CD14-positive monocyte (primary cell): ENCODE results near the gene MDN1. TPM values are rescaled to one million over a fixed set of nuclear protein-coding genes. Genes with fewer than 3 reads are reported as not detected.

Source experiments
- DNase-seq, 3 donors: peaks; one replicate each; pipeline ENCODE4 v3.0.0-alpha.2; 2011 to 2022
- H2AFZ ChIP-seq: 2 replicates; pipeline ENCODE4 v1.6.0; 2012; ENCODE audit warnings: mild to moderate bottlenecking, low read depth, low read length, inconsistent platforms; ENCODE audit not compliant: insufficient read depth, poor library complexity, severe bottlenecking
- H3K27ac ChIP-seq, 2 donors: 1 replicate in 1 of 2; 2 replicates in 1 of 2; pipeline ENCODE4 v1.5.1; 2012 to 2013; ENCODE audit warnings: low read length in 2 of 2, control low read depth in 1 of 2, inconsistent platforms in 1 of 2, low read depth in 1 of 2, mild to moderate bottlenecking in 1 of 2
- H3K27me3 ChIP-seq, 2 donors: one replicate each; pipeline versions ENCODE4 v1.6.0 to v1.6.1; 2011 to 2013; ENCODE audit warnings: low read length in 2 of 2; ENCODE audit not compliant: control insufficient read depth in 2 of 2, insufficient read depth in 2 of 2
- H3K36me3 ChIP-seq, 2 donors: replicated peaks in 1 of 2; 1 replicate in 1 of 2; 2 replicates in 1 of 2; pipeline versions ENCODE4 v1.5.1 to v1.6.1; 2012 to 2013; ENCODE audit warnings: low read length in 2 of 2, control low read depth in 1 of 2, inconsistent platforms in 1 of 2, mild to moderate bottlenecking in 1 of 2; ENCODE audit not compliant: insufficient read depth in 2 of 2, control insufficient read depth in 1 of 2
- H3K4me1 ChIP-seq, 2 donors: 1 replicate in 1 of 2; 2 replicates in 1 of 2; pipeline versions ENCODE4 v1.5.1 to v1.6.1; 2012 to 2013; ENCODE audit warnings: low read length in 2 of 2, control low read depth in 1 of 2, inconsistent platforms in 1 of 2, mild to moderate bottlenecking in 1 of 2, moderate library complexity in 1 of 2; ENCODE audit not compliant: insufficient read depth in 2 of 2, control insufficient read depth in 1 of 2
- H3K4me2 ChIP-seq: replicated peaks from 2 replicates; pipeline ENCODE3; 2012; ENCODE audit warnings: low read length, moderate library complexity, mild to moderate bottlenecking; ENCODE audit not compliant: poor library complexity, severe bottlenecking; ENCODE audit errors: extremely low read depth
- H3K4me3 ChIP-seq, 3 experiments: fragments of 200-600 bp in 1 of 3; sonication (generic) in 1 of 3; replicated peaks in 1 of 3; 1 replicate in 2 of 3; 2 replicates in 1 of 3; pipeline ENCODE4 v1.5.1; 2011 to 2013; ENCODE audit warnings: low read length in 3 of 3, mild to moderate bottlenecking in 3 of 3, control low read depth in 2 of 3, low read depth in 2 of 3, inconsistent platforms in 1 of 3, moderate library complexity in 1 of 3
- H3K79me2 ChIP-seq: 2 replicates; pipeline ENCODE4 v1.6.0; 2012; ENCODE audit warnings: mild to moderate bottlenecking, control low read depth, inconsistent platforms, low read length, moderate library complexity; ENCODE audit not compliant: insufficient read depth
- H3K9ac ChIP-seq: 2 replicates; pipeline ENCODE4 v1.6.0; 2017; ENCODE audit warnings: low read length, mild to moderate bottlenecking; ENCODE audit not compliant: insufficient read depth, poor library complexity, severe bottlenecking
- H3K9me3 ChIP-seq, 2 donors: replicated peaks in 1 of 2; 1 replicate in 1 of 2; 2 replicates in 1 of 2; pipeline versions ENCODE4 v1.5.1 to v1.6.1; 2012 to 2013; ENCODE audit warnings: low read length in 2 of 2, control low read depth in 1 of 2; ENCODE audit not compliant: control insufficient read depth in 1 of 2, insufficient read depth in 1 of 2
- H4K20me1 ChIP-seq: 2 replicates; pipeline ENCODE4 v1.6.0; 2012; ENCODE audit warnings: mild to moderate bottlenecking, low read length, control low read depth, moderate library complexity; ENCODE audit not compliant: insufficient read depth
- H3K27ac Mint-ChIP-seq, 7 donors: one replicate each; pipeline ENCODE4 v1.8.0; 2020; ENCODE audit warnings: mild to moderate bottlenecking in 7 of 7, mixed read lengths in 7 of 7, moderate library complexity in 6 of 7, inconsistent platforms in 2 of 7
- H3K27me3 Mint-ChIP-seq, 3 donors: one replicate each; pipeline ENCODE4 v1.8.0; 2021 to 2022; ENCODE audit warnings: low read depth in 3 of 3, mild to moderate bottlenecking in 3 of 3, mixed read lengths in 3 of 3, moderate library complexity in 3 of 3, inconsistent platforms in 1 of 3
- H3K36me3 Mint-ChIP-seq, 2 donors: one replicate each; pipeline ENCODE4 v1.8.0; 2020; ENCODE audit warnings: mixed read lengths in 2 of 2, inconsistent platforms in 1 of 2, mild to moderate bottlenecking in 1 of 2
- H3K4me1 Mint-ChIP-seq: one replicate; pipeline ENCODE4 v1.8.0; 2020; ENCODE audit warnings: mild to moderate bottlenecking, mixed read lengths
- H3K4me3 Mint-ChIP-seq, 2 donors: one replicate each; pipeline ENCODE4 v1.8.0; 2020; ENCODE audit warnings: mild to moderate bottlenecking in 2 of 2, mixed read lengths in 2 of 2, moderate library complexity in 1 of 2
- H3K9me3 Mint-ChIP-seq, 7 donors: one replicate each; pipeline ENCODE4 v1.8.0; 2020 to 2022; ENCODE audit warnings: mixed read lengths in 7 of 7, mild to moderate bottlenecking in 6 of 7, moderate library complexity in 6 of 7, inconsistent platforms in 2 of 7
- WGBS: methylation state at CpG from one replicate; pipeline ENCODE4 v1.1.5; 2013; ENCODE audit warnings: missing lambda C conversion rate; ENCODE audit not compliant: insufficient coverage; 5-methylcytosine and 5-hydroxymethylcytosine counted together
- intact Hi-C, 2 donors: fragments of 100-400 bp; cut with micrococcal nuclease; formaldehyde crosslinking; loops; one replicate each; pipeline versions ENCODE4 v1.15.0 to v1.15.1; 2023
- polyA plus RNA-seq, 3 donors: library from polyadenylated mRNA; depleted of rRNA in 1 of 3; unstranded in 2 of 3; stranded (reverse) in 1 of 3; fragments of 300-500 nt in 2 of 3; fragments of >200 nt in 1 of 3; fragmentation: Illumina TruSeq in 2 of 3; gene quantifications; 1 replicate in 2 of 3; 2 replicates in 1 of 3; pipeline ENCODE4 v1.2.3, GENCODE V29; 2012 to 2021
- TF ChIP-seq, protein P1 (sequence below): fragments of 200-600 bp; IDR thresholded peaks from one replicate; pipeline ENCODE4 v1.8.0; 2022; ENCODE audit warnings: antibody characterized with exemption, mild to moderate bottlenecking

MDN1 gene
- polyA plus RNA-seq, 3 donors: 0.61 to 6.6 (median 1.8) TPM

DNA sequence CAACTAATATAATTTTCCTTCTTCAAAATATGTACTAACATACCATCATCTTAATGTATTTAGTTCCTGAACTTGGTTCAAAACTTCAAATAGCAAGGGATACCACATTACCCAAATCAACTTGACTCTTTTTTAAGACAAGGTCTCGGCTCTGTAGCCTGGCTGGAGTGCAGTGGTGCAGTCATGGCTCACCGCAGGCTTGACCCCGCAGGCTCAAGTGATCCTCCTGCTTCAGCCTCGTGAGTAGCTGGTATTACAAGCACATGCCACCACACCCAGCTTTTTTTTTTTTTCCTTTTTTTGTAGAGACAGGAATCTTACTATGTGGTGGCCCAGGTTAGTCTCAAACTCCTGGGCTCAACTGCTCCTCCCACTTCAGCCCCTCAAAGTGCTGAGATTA lies 125.2 kb downstream of the MDN1 start:
- Histone ChIP-seq H3K27me3 (no peaks in the 10 kb centered on the region), H3K4me2 (no peak overlapping the region), H3K9ac (no peak overlapping the region), H4K20me1 (no peaks in the 10 kb centered on the region), H3K4me3 (no peak overlapping the region), H2AFZ (no peak overlapping the region), H3K9me3 (no peaks in the 10 kb centered on the region), H3K27ac (no peak overlapping the region), H3K36me3 (peaks cover 49 to 71% of the 10 kb centered on the region in 2 donors), H3K79me2 (no peaks in the 10 kb centered on the region), H3K4me1 (peaks cover 12% of the 10 kb centered on the region in 2 donors)
- no peak for DNase-seq
- 100% methylated on average over 1 of the region's 4 CpGs for WGBS
- TF ChIP-seq, protein P1, sequence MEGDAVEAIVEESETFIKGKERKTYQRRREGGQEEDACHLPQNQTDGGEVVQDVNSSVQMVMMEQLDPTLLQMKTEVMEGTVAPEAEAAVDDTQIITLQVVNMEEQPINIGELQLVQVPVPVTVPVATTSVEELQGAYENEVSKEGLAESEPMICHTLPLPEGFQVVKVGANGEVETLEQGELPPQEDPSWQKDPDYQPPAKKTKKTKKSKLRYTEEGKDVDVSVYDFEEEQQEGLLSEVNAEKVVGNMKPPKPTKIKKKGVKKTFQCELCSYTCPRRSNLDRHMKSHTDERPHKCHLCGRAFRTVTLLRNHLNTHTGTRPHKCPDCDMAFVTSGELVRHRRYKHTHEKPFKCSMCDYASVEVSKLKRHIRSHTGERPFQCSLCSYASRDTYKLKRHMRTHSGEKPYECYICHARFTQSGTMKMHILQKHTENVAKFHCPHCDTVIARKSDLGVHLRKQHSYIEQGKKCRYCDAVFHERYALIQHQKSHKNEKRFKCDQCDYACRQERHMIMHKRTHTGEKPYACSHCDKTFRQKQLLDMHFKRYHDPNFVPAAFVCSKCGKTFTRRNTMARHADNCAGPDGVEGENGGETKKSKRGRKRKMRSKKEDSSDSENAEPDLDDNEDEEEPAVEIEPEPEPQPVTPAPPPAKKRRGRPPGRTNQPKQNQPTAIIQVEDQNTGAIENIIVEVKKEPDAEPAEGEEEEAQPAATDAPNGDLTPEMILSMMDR: no peak
- Mint-ChIP-seq H3K36me3 (peaks cover 59 to 62% of the 10 kb centered on the region in 2 donors), H3K4me1 (peaks cover 13% of the 10 kb centered on the region), H3K4me3 (no peak overlapping the region), H3K27ac (no peak overlapping the region), H3K9me3 (peaks cover 0 to 3% (median 0%) of the 10 kb centered on the region in 7 donors), H3K27me3 (peaks cover 0 to 1% (median 0%) of the 10 kb centered on the region in 3 donors)
- intact Hi-C loops: no loop called here

DNA sequence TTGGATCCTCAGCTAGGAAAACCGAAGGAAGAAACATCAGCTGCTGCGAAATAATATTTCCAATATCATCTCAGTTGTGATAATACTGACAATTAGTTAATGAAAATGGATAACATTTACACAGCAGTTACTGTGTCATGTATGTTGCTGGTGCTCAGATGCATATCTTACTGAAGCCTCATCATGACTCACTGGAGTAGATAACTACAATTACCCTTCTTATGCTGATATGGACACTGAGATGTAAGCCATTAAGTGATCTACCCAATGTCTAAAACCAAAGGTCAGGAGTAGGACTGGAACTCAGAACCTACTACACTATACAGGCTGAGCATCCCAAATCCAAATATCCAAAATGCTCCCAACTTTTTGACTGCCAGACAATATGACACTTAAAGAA lies 126.4 kb downstream of the MDN1 start:
- no peaks in the 10 kb centered on the region for H4K20me1 ChIP-seq
- H2AFZ ChIP-seq: no peak overlapping the region
- no peak overlapping the region for H3K9ac ChIP-seq
- no peaks in the 10 kb centered on the region for H3K79me2 ChIP-seq
- DNase-seq: no peak
- H3K4me1 Mint-ChIP-seq: peaks cover 15% of the 10 kb centered on the region
- peaks cover 55 to 66% of the 10 kb centered on the region in 2 donors for H3K36me3 Mint-ChIP-seq
- WGBS: no CpG with 5 or more reads among the region's 2 CpGs
- no peak overlapping the region for H3K4me3 Mint-ChIP-seq
- H3K4me2 ChIP-seq: no peak overlapping the region
- H3K4me3 ChIP-seq: no peak overlapping the region
- peaks cover 0 to 1% (median 0%) of the 10 kb centered on the region in 3 donors for H3K27me3 Mint-ChIP-seq
- H3K27me3 ChIP-seq: no peaks in the 10 kb centered on the region
- H3K4me1 ChIP-seq: peaks cover 12 to 15% of the 10 kb centered on the region in 2 donors
- intact Hi-C loops: no loop called here
- peaks cover 0 to 3% (median 0%) of the 10 kb centered on the region in 7 donors for H3K9me3 Mint-ChIP-seq
- TF ChIP-seq, protein P1: no peak
- no peak overlapping the region for H3K27ac Mint-ChIP-seq
- H3K36me3 ChIP-seq: peaks cover 45 to 69% of the 10 kb centered on the region in 2 donors
- H3K9me3 ChIP-seq: no peaks in the 10 kb centered on the region
- no peak overlapping the region for H3K27ac ChIP-seq
